Measurements from ENCODE around the gene CD163L1. TPM values are rescaled to one million over a fixed set of nuclear protein-coding genes. Genes with fewer than 3 reads are reported as not detected.

Gene CD163L1
- polyA plus RNA-seq, 3 donors: 1.0 to 1.2 (median 1.1) TPM

GRCh38 chr12:7434670-7435069 is 9.3 kb downstream of the CD163L1 start:
- H3K27ac Mint-ChIP-seq: no peak overlapping the region
- no peak overlapping the region for H3K9ac ChIP-seq (ENCODE audit: insufficient read depth, low read length, poor library complexity, severe bottlenecking)
- peaks cover 11 to 14% (median 12%) of the 10 kb centered on the region in 3 donors for H3K27me3 Mint-ChIP-seq (ENCODE audit: low read depth in 3 of 3)
- H3K9me3 Mint-ChIP-seq: peaks cover 1 to 5% (median 3%) of the 10 kb centered on the region in 7 donors
- H2AFZ ChIP-seq (ENCODE audit: insufficient read depth, low read depth, low read length, poor library complexity, severe bottlenecking): no peak overlapping the region
- H3K36me3 Mint-ChIP-seq: no peaks in the 10 kb centered on the region
- H3K79me2 ChIP-seq (ENCODE audit: insufficient read depth, low read length): no peaks in the 10 kb centered on the region
- H3K4me1 ChIP-seq (ENCODE audit: control insufficient read depth in 1 of 2, insufficient read depth in 2 of 2, low read length in 2 of 2): no peaks in the 10 kb centered on the region
- H3K4me1 Mint-ChIP-seq: peaks cover 8% of the 10 kb centered on the region
- H3K4me3 Mint-ChIP-seq: no peak overlapping the region
- DNase-seq: no peak
- intact Hi-C loops (cut with micrococcal nuclease): no loop called here
- no peak for TF ChIP-seq CTCF (IDR thresholded peaks at IDR 0.05)
- H3K36me3 ChIP-seq (replicated peaks in 1 of 2; ENCODE audit: control insufficient read depth in 1 of 2, insufficient read depth in 2 of 2, low read length in 2 of 2): no peaks in the 10 kb centered on the region
- H3K4me2 ChIP-seq (replicated peaks; ENCODE audit: extremely low read depth, low read length, poor library complexity, severe bottlenecking): no peak overlapping the region
- H3K27ac ChIP-seq (ENCODE audit: low read depth in 1 of 2, low read length in 2 of 2): no peak overlapping the region
- H3K27me3 ChIP-seq (ENCODE audit: control insufficient read depth in 2 of 2, insufficient read depth in 2 of 2, low read length in 2 of 2): peaks cover 2 to 10% of the 10 kb centered on the region in 2 donors
- H3K9me3 ChIP-seq (replicated peaks in 1 of 2; ENCODE audit: control insufficient read depth in 1 of 2, insufficient read depth in 1 of 2, low read length in 2 of 2): no peaks in the 10 kb centered on the region
- H4K20me1 ChIP-seq (ENCODE audit: insufficient read depth, low read length): no peaks in the 10 kb centered on the region
- no peak overlapping the region for H3K4me3 ChIP-seq (replicated peaks in 1 of 3; ENCODE audit: low read depth in 2 of 3, low read length in 3 of 3)

GRCh38 chr12:7433276-7433822 is 10.6 kb downstream of the CD163L1 start:
- no peaks in the 10 kb centered on the region for H3K36me3 Mint-ChIP-seq
- H3K4me1 Mint-ChIP-seq: no peaks in the 10 kb centered on the region
- Histone ChIP-seq H3K79me2 (ENCODE audit: insufficient read depth, low read length) (no peaks in the 10 kb centered on the region), H3K36me3 (replicated peaks in 1 of 2; ENCODE audit: control insufficient read depth in 1 of 2, insufficient read depth in 2 of 2, low read length in 2 of 2) (no peaks in the 10 kb centered on the region), H3K9me3 (replicated peaks in 1 of 2; ENCODE audit: control insufficient read depth in 1 of 2, insufficient read depth in 1 of 2, low read length in 2 of 2) (no peaks in the 10 kb centered on the region), H3K27ac (ENCODE audit: low read depth in 1 of 2, low read length in 2 of 2) (no peak overlapping the region), H3K9ac (ENCODE audit: insufficient read depth, low read length, poor library complexity, severe bottlenecking) (no peak overlapping the region), H3K27me3 (ENCODE audit: control insufficient read depth in 2 of 2, insufficient read depth in 2 of 2, low read length in 2 of 2) (peaks cover 0 to under 1% of the 10 kb centered on the region in 2 donors), H2AFZ (ENCODE audit: insufficient read depth, low read depth, low read length, poor library complexity, severe bottlenecking) (no peak overlapping the region), H3K4me2 (replicated peaks; ENCODE audit: extremely low read depth, low read length, poor library complexity, severe bottlenecking) (no peak overlapping the region), H3K4me3 (replicated peaks in 1 of 3; ENCODE audit: low read depth in 2 of 3, low read length in 3 of 3) (no peak overlapping the region), H4K20me1 (ENCODE audit: insufficient read depth, low read length) (no peaks in the 10 kb centered on the region), H3K4me1 (ENCODE audit: control insufficient read depth in 1 of 2, insufficient read depth in 2 of 2, low read length in 2 of 2) (no peaks in the 10 kb centered on the region)
- peaks cover 0 to 2% (median 2%) of the 10 kb centered on the region in 3 donors for H3K27me3 Mint-ChIP-seq (ENCODE audit: low read depth in 3 of 3)
- WGBS (ENCODE audit: insufficient coverage): 100% methylated on average over 3 of the region's 6 CpGs
- no peak for DNase-seq
- H3K27ac Mint-ChIP-seq: no peak overlapping the region
- intact Hi-C loops (cut with micrococcal nuclease): no loop called here
- H3K4me3 Mint-ChIP-seq: no peak overlapping the region
- peaks cover 0 to 1% (median 0%) of the 10 kb centered on the region in 7 donors for H3K9me3 Mint-ChIP-seq
- TF ChIP-seq CTCF (IDR thresholded peaks at IDR 0.05): no peak

All from CD14-positive monocyte (primary cell).